ENCODE measurements around the gene CST11.
"Not testable (repeated sequence)": the region's sequence is repeated elsewhere in the genome, so short reads cannot be mapped to it uniquely, and the experiment has no call there.

CST11 gene

GRCh38 chr20:23476015-23476754, 23.5 kb upstream of the CST11 start:
- no peak for TF ChIP-seq CTCF (IDR thresholded peaks at IDR 0.05; ENCODE audit: low read depth, low read length, poor library complexity, severe bottlenecking)
- no peak for TF ChIP-seq EZH2phosphoT487 (IDR thresholded peaks at IDR 0.05; ENCODE audit: borderline replicate concordance, low read length)
- Histone ChIP-seq H3K36me3 (ENCODE audit: control insufficient read depth, low read length) (no peaks in the 10 kb centered on the region), H4K20me1 (ENCODE audit: control insufficient read depth, insufficient read depth, low read depth, low read length) (no peaks in the 10 kb centered on the region), H3K27me3 (ENCODE audit: control insufficient read depth, low read length) (no peaks in the 10 kb centered on the region), H3K79me2 (ENCODE audit: control insufficient read depth, low read length) (no peaks in the 10 kb centered on the region), H3K27ac (ENCODE audit: low read depth, low read length) (no peak overlapping the region), H3K4me2 (ENCODE audit: low read length) (no peak overlapping the region), H3K9me2 (replicated peaks; ENCODE audit: control insufficient read depth, low read length) (no peaks in the 10 kb centered on the region), H3K9me3 (ENCODE audit: control insufficient read depth, insufficient read depth, low read length) (no peaks in the 10 kb centered on the region), H3K4me1 (ENCODE audit: control insufficient read depth, low read length) (no peaks in the 10 kb centered on the region), H3K4me3 (ENCODE audit: low read length) (no peak overlapping the region), H3F3A (ENCODE audit: control insufficient read depth, insufficient read depth) (no peaks in the 10 kb centered on the region)

- Histone ChIP-seq H3K9me2 (replicated peaks; ENCODE audit: control insufficient read depth, low read length) (no peaks in the 10 kb centered on the region), H3K9me3 (ENCODE audit: control insufficient read depth, insufficient read depth, low read length) (no peaks in the 10 kb centered on the region), H3K4me2 (ENCODE audit: low read length) (no peak overlapping the region), H3K4me3 (ENCODE audit: low read length) (no peak overlapping the region), H3K4me1 (ENCODE audit: control insufficient read depth, low read length) (no peaks in the 10 kb centered on the region), H3K36me3 (ENCODE audit: control insufficient read depth, low read length) (no peaks in the 10 kb centered on the region), H3K27me3 (ENCODE audit: control insufficient read depth, low read length) (no peaks in the 10 kb centered on the region), H3K27ac (ENCODE audit: low read depth, low read length) (no peak overlapping the region), H4K20me1 (ENCODE audit: control insufficient read depth, insufficient read depth, low read depth, low read length) (no peaks in the 10 kb centered on the region), H3F3A (ENCODE audit: control insufficient read depth, insufficient read depth) (no peaks in the 10 kb centered on the region), H3K79me2 (ENCODE audit: control insufficient read depth, low read length) (no peaks in the 10 kb centered on the region)
- TF ChIP-seq CTCF (IDR thresholded peaks at IDR 0.05; ENCODE audit: low read depth, low read length, poor library complexity, severe bottlenecking) = no peak
- no peak for TF ChIP-seq EZH2phosphoT487 (IDR thresholded peaks at IDR 0.05; ENCODE audit: borderline replicate concordance, low read length)
Observed at GRCh38 chr20:23475395-23475794, 22.7 kb upstream of the CST11 start.

- H3K4me3 ChIP-seq (ENCODE audit: low read length); H3K36me3 ChIP-seq (ENCODE audit: control insufficient read depth, low read length); H3F3A ChIP-seq (ENCODE audit: control insufficient read depth, insufficient read depth); H3K4me2 ChIP-seq (ENCODE audit: low read length); H3K9me2 ChIP-seq (replicated peaks; ENCODE audit: control insufficient read depth, low read length); H3K27ac ChIP-seq (ENCODE audit: low read depth, low read length); H3K9me3 ChIP-seq (ENCODE audit: control insufficient read depth, insufficient read depth, low read length); H3K4me1 ChIP-seq (ENCODE audit: control insufficient read depth, low read length); H4K20me1 ChIP-seq (ENCODE audit: control insufficient read depth, insufficient read depth, low read depth, low read length); H3K27me3 ChIP-seq (ENCODE audit: control insufficient read depth, low read length); H3K79me2 ChIP-seq (ENCODE audit: control insufficient read depth, low read length): not testable (repeated sequence)
Observed at GRCh38 chr20:23473293-23473692, 20.6 kb upstream of the CST11 start.

GRCh38 chr20:23472306-23472705, 19.6 kb upstream of the CST11 start:
- H4K20me1 ChIP-seq (ENCODE audit: control insufficient read depth, insufficient read depth, low read depth, low read length); H3K4me2 ChIP-seq (ENCODE audit: low read length); H3F3A ChIP-seq (ENCODE audit: control insufficient read depth, insufficient read depth); H3K9me2 ChIP-seq (replicated peaks; ENCODE audit: control insufficient read depth, low read length); H3K27me3 ChIP-seq (ENCODE audit: control insufficient read depth, low read length); H3K79me2 ChIP-seq (ENCODE audit: control insufficient read depth, low read length); H3K9me3 ChIP-seq (ENCODE audit: control insufficient read depth, insufficient read depth, low read length); H3K4me1 ChIP-seq (ENCODE audit: control insufficient read depth, low read length); H3K36me3 ChIP-seq (ENCODE audit: control insufficient read depth, low read length); H3K4me3 ChIP-seq (ENCODE audit: low read length); H3K27ac ChIP-seq (ENCODE audit: low read depth, low read length): not testable (repeated sequence)

- not testable (repeated sequence) for H3K36me3 ChIP-seq (ENCODE audit: control insufficient read depth, low read length); H3K27me3 ChIP-seq (ENCODE audit: control insufficient read depth, low read length); H3K4me2 ChIP-seq (ENCODE audit: low read length); H3F3A ChIP-seq (ENCODE audit: control insufficient read depth, insufficient read depth); H3K79me2 ChIP-seq (ENCODE audit: control insufficient read depth, low read length); H3K9me3 ChIP-seq (ENCODE audit: control insufficient read depth, insufficient read depth, low read length); H3K9me2 ChIP-seq (replicated peaks; ENCODE audit: control insufficient read depth, low read length); H3K4me1 ChIP-seq (ENCODE audit: control insufficient read depth, low read length); H3K27ac ChIP-seq (ENCODE audit: low read depth, low read length); H3K4me3 ChIP-seq (ENCODE audit: low read length); H4K20me1 ChIP-seq (ENCODE audit: control insufficient read depth, insufficient read depth, low read depth, low read length)
Observed at GRCh38 chr20:23466961-23467360, 14.3 kb upstream of the CST11 start.

All from DOHH2 (cell line).